ENCODE data around the gene TBC1D5. TPM values are rescaled to one million over a fixed set of nuclear protein-coding genes. Genes with fewer than 3 reads are reported as not detected.

TBC1D5 gene
- total and polyA plus RNA-seq, 12 donors, result 6.4 to 108 (median 70.7) TPM

DNA sequence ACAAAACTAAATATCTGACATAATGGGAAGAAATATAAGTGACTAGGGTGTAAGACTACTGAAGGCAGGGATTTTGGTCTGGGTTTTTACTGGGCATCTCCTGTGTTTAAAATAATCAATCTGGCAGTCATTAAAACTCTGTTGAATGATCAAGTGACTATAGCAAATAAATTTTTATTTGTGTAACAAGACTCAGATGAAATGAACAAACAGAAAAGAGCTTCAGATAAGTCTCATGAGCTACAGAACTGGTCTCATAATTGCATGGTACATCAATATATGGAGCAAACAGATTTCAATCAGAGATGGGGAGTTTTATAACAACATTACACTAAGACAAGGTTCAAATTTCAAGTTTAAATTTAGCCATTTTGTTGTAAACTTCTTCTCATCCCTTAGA lies 485.2 kb downstream of the TBC1D5 start:
- Histone ChIP-seq H3K27ac (no peak overlapping the region), H3K4me1 (replicated peaks in 1 of 2) (no peaks in the 10 kb centered on the region), H3K36me3 (replicated peaks in 1 of 2) (no peaks in the 10 kb centered on the region), H3K9me3 (replicated peaks in 1 of 3) (no peaks in the 10 kb centered on the region), H3K4me3 (no peak overlapping the region), H3K27me3 (no peaks in the 10 kb centered on the region)
- intact Hi-C loops (cut with DNase I), result no loop called here
- TF ChIP-seq POLR2A (IDR thresholded peaks at IDR 0.05), result no peak
- TF ChIP-seq, protein P1, sequence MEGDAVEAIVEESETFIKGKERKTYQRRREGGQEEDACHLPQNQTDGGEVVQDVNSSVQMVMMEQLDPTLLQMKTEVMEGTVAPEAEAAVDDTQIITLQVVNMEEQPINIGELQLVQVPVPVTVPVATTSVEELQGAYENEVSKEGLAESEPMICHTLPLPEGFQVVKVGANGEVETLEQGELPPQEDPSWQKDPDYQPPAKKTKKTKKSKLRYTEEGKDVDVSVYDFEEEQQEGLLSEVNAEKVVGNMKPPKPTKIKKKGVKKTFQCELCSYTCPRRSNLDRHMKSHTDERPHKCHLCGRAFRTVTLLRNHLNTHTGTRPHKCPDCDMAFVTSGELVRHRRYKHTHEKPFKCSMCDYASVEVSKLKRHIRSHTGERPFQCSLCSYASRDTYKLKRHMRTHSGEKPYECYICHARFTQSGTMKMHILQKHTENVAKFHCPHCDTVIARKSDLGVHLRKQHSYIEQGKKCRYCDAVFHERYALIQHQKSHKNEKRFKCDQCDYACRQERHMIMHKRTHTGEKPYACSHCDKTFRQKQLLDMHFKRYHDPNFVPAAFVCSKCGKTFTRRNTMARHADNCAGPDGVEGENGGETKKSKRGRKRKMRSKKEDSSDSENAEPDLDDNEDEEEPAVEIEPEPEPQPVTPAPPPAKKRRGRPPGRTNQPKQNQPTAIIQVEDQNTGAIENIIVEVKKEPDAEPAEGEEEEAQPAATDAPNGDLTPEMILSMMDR (IDR thresholded peaks at IDR 0.05), result no peak
- no peak for DNase-seq

DNA sequence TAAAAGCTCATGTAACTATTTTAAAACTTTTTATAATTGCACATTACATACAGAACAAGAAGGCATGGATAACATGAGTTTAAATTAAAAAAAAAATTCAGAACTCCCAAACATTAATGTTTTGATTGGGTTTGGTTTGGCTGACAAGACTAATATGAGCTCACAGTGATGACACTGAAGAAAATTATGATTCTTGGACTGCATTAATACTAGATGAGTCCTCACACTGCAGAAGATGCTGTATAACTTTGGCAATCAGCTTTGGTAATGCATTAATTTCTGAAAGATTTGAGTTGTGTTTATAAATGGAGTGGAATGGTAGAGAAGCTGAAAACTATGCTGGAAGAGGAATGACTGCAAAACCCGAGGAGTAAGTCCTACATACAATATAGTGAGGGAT lies 498.8 kb downstream of the TBC1D5 start:
- Histone ChIP-seq H3K9me3 (replicated peaks in 1 of 3) (no peaks in the 10 kb centered on the region), H3K4me1 (replicated peaks in 1 of 2) (peaks cover 0 to 7% of the 10 kb centered on the region in 2 donors), H3K27me3 (no peaks in the 10 kb centered on the region), H3K36me3 (replicated peaks in 1 of 2) (no peaks in the 10 kb centered on the region), H3K27ac (no peak overlapping the region), H3K4me3 (no peak overlapping the region)
- intact Hi-C loops (cut with DNase I), result no loop called here
- TF ChIP-seq, protein P1 (IDR thresholded peaks at IDR 0.05), result no peak
- no peak for DNase-seq
- 79 to 90% (median 83%) methylated on average over 1 of the region's 1 CpG for whole genome bisulfite sequencing, 4 donors

DNA sequence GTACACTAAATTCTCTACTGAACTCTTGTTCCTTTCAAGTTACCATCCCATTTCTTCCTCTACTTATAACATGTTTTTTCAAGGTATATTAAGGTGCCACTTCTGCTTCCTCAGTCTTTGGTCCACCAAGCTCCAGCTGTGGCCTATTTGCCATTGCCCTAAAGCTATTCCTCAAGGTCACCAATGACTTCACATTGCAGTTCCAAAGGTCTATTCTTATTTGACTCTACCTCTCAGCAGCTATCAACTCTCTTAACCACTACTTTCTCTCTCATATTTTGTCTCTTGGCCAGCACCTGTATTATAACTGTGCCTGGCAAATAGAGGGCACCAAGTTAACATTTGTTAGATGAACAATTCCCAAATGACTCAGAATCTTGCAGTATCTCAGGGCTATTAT lies 503.0 kb downstream of the TBC1D5 start:
- Histone ChIP-seq H3K4me3 (no peak overlapping the region), H3K27me3 (no peaks in the 10 kb centered on the region), H3K9me3 (replicated peaks in 1 of 3) (no peaks in the 10 kb centered on the region), H3K4me1 (replicated peaks in 1 of 2) (peaks cover 0 to 7% of the 10 kb centered on the region in 2 donors), H3K36me3 (replicated peaks in 1 of 2) (no peaks in the 10 kb centered on the region), H3K27ac (no peak overlapping the region)
- no peak for DNase-seq
- intact Hi-C loops (cut with DNase I), result loop anchor here in 1 of 2 donors (10.0 kb wide), 2 partner anchors 215 to 635 kb away; partner anchors contain the start of gene DAZL
- TF ChIP-seq POLR2A (IDR thresholded peaks at IDR 0.05), result no peak
- TF ChIP-seq, protein P1 (IDR thresholded peaks at IDR 0.05), result no peak

DNA sequence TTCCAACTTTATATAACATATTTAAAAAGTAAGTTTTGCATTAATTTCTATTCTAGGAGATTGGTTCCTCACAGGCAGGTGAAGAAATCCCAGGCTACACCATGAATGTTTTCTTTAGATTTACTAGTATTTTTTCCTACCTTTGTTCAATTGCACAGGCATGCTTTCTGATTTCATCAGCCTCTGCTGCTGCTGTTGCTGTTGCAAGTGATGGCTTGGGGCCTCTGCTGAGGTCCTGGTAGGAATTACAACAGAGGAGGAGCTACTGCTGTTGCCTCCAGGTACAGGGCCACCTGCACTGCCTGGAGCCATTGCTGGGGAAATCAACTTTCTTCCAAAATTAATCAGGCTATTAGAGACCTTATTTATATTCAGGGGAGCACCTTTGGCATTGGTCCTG lies 504.4 kb downstream of the TBC1D5 start:
- Histone ChIP-seq H3K4me3 (no peak overlapping the region), H3K4me1 (replicated peaks in 1 of 2) (peaks cover 0 to 9% of the 10 kb centered on the region in 2 donors), H3K27me3 (no peaks in the 10 kb centered on the region), H3K27ac (no peak overlapping the region), H3K9me3 (replicated peaks in 1 of 3) (no peaks in the 10 kb centered on the region), H3K36me3 (replicated peaks in 1 of 2) (no peaks in the 10 kb centered on the region)
- TF ChIP-seq, protein P1 (IDR thresholded peaks at IDR 0.05), result no peak
- TF ChIP-seq POLR2A (IDR thresholded peaks at IDR 0.05), result no peak
- intact Hi-C loops (cut with DNase I), result loop anchor here in 1 of 2 donors (10.0 kb wide), 2 partner anchors 213 to 633 kb away; partner anchors contain the start of gene DAZL
- no peak for DNase-seq
